Measurements from ENCODE around the gene RERGL. TPM values are rescaled to one million over a fixed set of nuclear protein-coding genes. Genes with fewer than 3 reads are reported as not detected.
"Not testable (repeated sequence)": the region's sequence is repeated elsewhere in the genome, so short reads cannot be mapped to it uniquely, and the experiment has no call there.

RERGL gene
- total and polyA plus RNA-seq, 2 experiments from 2014 or later: not detected

- no peak overlapping the region for H3K27ac ChIP-seq
- no peaks in the 10 kb centered on the region for H3K4me1 ChIP-seq (ENCODE audit: low read depth)
- H3K9me3 ChIP-seq (ENCODE audit: low read depth): no peaks in the 10 kb centered on the region
- H3K36me3 ChIP-seq: no peaks in the 10 kb centered on the region
- no peak overlapping the region for H3K4me3 ChIP-seq
- no peaks in the 10 kb centered on the region for H3K27me3 ChIP-seq
- no peak for TF ChIP-seq CTCF (IDR thresholded peaks at IDR 0.05; ENCODE audit: low read depth, low read length)
- DNase-seq (ENCODE audit: low read depth in 1 of 2, low spot score in 1 of 2): no peak
Measured at GRCh38 chr12:18066666-18067065, 23.3 kb downstream of the RERGL start.

- not testable (repeated sequence) for H3K4me1 ChIP-seq (ENCODE audit: low read depth); H3K4me3 ChIP-seq; H3K27ac ChIP-seq; DNase-seq (ENCODE audit: low read depth in 1 of 2, low spot score in 1 of 2); H3K9me3 ChIP-seq (ENCODE audit: low read depth); H3K27me3 ChIP-seq; H3K36me3 ChIP-seq
Measured at GRCh38 chr12:18062867-18063266, 27.1 kb downstream of the RERGL start.

GRCh38 chr12:18057051-18057450 lies 32.9 kb downstream of the RERGL start:
- no peaks in the 10 kb centered on the region for H3K27me3 ChIP-seq
- no peak for TF ChIP-seq CTCF (IDR thresholded peaks at IDR 0.05; ENCODE audit: low read depth, low read length)
- no peak for DNase-seq (ENCODE audit: low read depth in 1 of 2, low spot score in 1 of 2)
- H3K9me3 ChIP-seq (ENCODE audit: low read depth): no peaks in the 10 kb centered on the region
- H3K4me3 ChIP-seq: no peak overlapping the region
- no peak overlapping the region for H3K27ac ChIP-seq
- H3K4me1 ChIP-seq (ENCODE audit: low read depth): no peaks in the 10 kb centered on the region
- no peaks in the 10 kb centered on the region for H3K36me3 ChIP-seq

GRCh38 chr12:18054925-18055619 lies 34.9 kb downstream of the RERGL start:
- no peaks in the 10 kb centered on the region for H3K4me1 ChIP-seq (ENCODE audit: low read depth)
- H3K27me3 ChIP-seq: no peaks in the 10 kb centered on the region
- H3K36me3 ChIP-seq: no peaks in the 10 kb centered on the region
- no peaks in the 10 kb centered on the region for H3K9me3 ChIP-seq (ENCODE audit: low read depth)
- no peak overlapping the region for H3K4me3 ChIP-seq
- no peak for TF ChIP-seq CTCF (IDR thresholded peaks at IDR 0.05; ENCODE audit: low read depth, low read length)
- H3K27ac ChIP-seq: no peak overlapping the region
- no peak for DNase-seq (ENCODE audit: low read depth in 1 of 2, low spot score in 1 of 2)

- H3K27me3 ChIP-seq: no peaks in the 10 kb centered on the region
- H3K4me3 ChIP-seq: no peak overlapping the region
- H3K27ac ChIP-seq: no peak overlapping the region
- no peak for TF ChIP-seq CTCF (IDR thresholded peaks at IDR 0.05; ENCODE audit: low read depth, low read length)
- DNase-seq (ENCODE audit: low read depth in 1 of 2, low spot score in 1 of 2): no peak
- no peaks in the 10 kb centered on the region for H3K4me1 ChIP-seq (ENCODE audit: low read depth)
- H3K9me3 ChIP-seq (ENCODE audit: low read depth): peaks cover 2% of the 10 kb centered on the region
- H3K36me3 ChIP-seq: no peaks in the 10 kb centered on the region
Measured at GRCh38 chr12:18045446-18045992, 44.5 kb downstream of the RERGL start.

- not testable (repeated sequence) for DNase-seq (ENCODE audit: low read depth in 1 of 2, low spot score in 1 of 2); H3K36me3 ChIP-seq; H3K9me3 ChIP-seq (ENCODE audit: low read depth); H3K4me1 ChIP-seq (ENCODE audit: low read depth); H3K27ac ChIP-seq; H3K4me3 ChIP-seq; H3K27me3 ChIP-seq
Measured at GRCh38 chr12:18040060-18040742, 49.8 kb downstream of the RERGL start.

Other genes with a start within 250 kb of the RERGL start
- gene PIK3C2G, start 171.3 kb upstream of the RERGL start, total RNA-seq: not detected in 2 replicates
- not detected in 2 replicates for gene PIK3C2G, start 171.3 kb upstream of the RERGL start, polyA plus RNA-seq